Sigmoid colon (tissue), 4 donors: Measurements from ENCODE around the gene SNCAIP.

Experiments
- CTCF ChIP-seq, 4 experiments: fragments of 450-650 bp in 3 of 4; fragments of 200-600 bp in 1 of 4; IDR thresholded peaks; one replicate each; pipeline ENCODE4 v1.5.1; 2016 to 2019; ENCODE audit warnings: antibody characterized with exemption in 4 of 4, mild to moderate bottlenecking in 3 of 4, moderate library complexity in 2 of 4
- POLR2A ChIP-seq, 2 donors: fragments of 450-650 bp; IDR thresholded peaks; one replicate each; pipeline ENCODE4 v1.6.1; 2016; ENCODE audit warnings: antibody characterized with exemption in 2 of 2, mild to moderate bottlenecking in 2 of 2, moderate library complexity in 2 of 2
- POLR2AphosphoS5 ChIP-seq, 4 donors: sonication (generic); formaldehyde crosslinking; IDR thresholded peaks; one replicate each; pipeline ENCODE4 v1.6.1; 2017; ENCODE audit warnings: antibody characterized with exemption in 4 of 4

GRCh38 chr5:122342256-122342655, 30.2 kb downstream of the SNCAIP start:
- no peak for TF ChIP-seq CTCF (IDR thresholded peaks at IDR 0.05)
- TF ChIP-seq POLR2A (IDR thresholded peaks at IDR 0.05): no peak
- TF ChIP-seq POLR2AphosphoS5 (IDR thresholded peaks at IDR 0.05): no peak
